GM23338 (cell line): ENCODE data around the gene USH1C. TPM values are rescaled to one million over a fixed set of nuclear protein-coding genes. Genes with fewer than 3 reads are reported as not detected.

Experiments
- ATAC-seq: fragments of 200-7000 bp; cut with Tn5 transposase; 3 replicates; pipeline ENCODE4 v1.9.1; 2020
- DNase-seq: peaks from one replicate; pipeline ENCODE4 v3.0.0-alpha.2; 2015; ENCODE audit warnings: low spot score
- H2AFZ ChIP-seq: fragments of 200-600 bp; sonication (generic); 2 replicates; pipeline ENCODE4 v1.8.0; 2016; ENCODE audit warnings: antibody characterized with exemption, mild to moderate bottlenecking, moderate library complexity
- H3F3A ChIP-seq: fragments of 200-600 bp; sonication (generic); replicated peaks from 2 replicates; pipeline ENCODE4 v1.8.0; 2017; ENCODE audit warnings: antibody characterized with exemption, mixed run types, low read depth
- H3K27ac ChIP-seq: fragments of 200-600 bp; sonication (generic); 2 replicates; pipeline ENCODE4 v1.6.1; 2016; ENCODE audit warnings: low read depth
- H3K27me3 ChIP-seq: fragments of 200-600 bp; sonication (generic); 2 replicates; pipeline ENCODE4 v1.8.0; 2016; ENCODE audit warnings: mild to moderate bottlenecking, mixed run types, moderate library complexity; ENCODE audit not compliant: insufficient read depth
- H3K36me3 ChIP-seq: fragments of 200-600 bp; sonication (generic); 2 replicates; pipeline ENCODE4 v1.8.0; 2016; ENCODE audit warnings: mild to moderate bottlenecking; ENCODE audit not compliant: insufficient read depth
- H3K4me1 ChIP-seq: fragments of 200-600 bp; sonication (generic); 2 replicates; pipeline ENCODE4 v1.8.0; 2016; ENCODE audit warnings: mild to moderate bottlenecking, moderate library complexity; ENCODE audit not compliant: insufficient read depth
- H3K4me2 ChIP-seq: fragments of 200-600 bp; sonication (generic); 2 replicates; pipeline ENCODE4 v1.7.1; 2017; ENCODE audit warnings: mixed run types
- H3K4me3 ChIP-seq: fragments of 200-600 bp; sonication (generic); 2 replicates; pipeline ENCODE4 v1.6.1; 2016; ENCODE audit warnings: mixed run types
- H3K79me2 ChIP-seq: fragments of 200-600 bp; sonication (generic); replicated peaks from 2 replicates; pipeline ENCODE4 v1.8.0; 2017; ENCODE audit warnings: mild to moderate bottlenecking; ENCODE audit not compliant: insufficient read depth
- H3K9me2 ChIP-seq: fragments of 200-600 bp; sonication (generic); 2 replicates; pipeline ENCODE4 v1.8.0; 2017; ENCODE audit not compliant: insufficient read depth
- H4K20me1 ChIP-seq: fragments of 200-600 bp; sonication (generic); replicated peaks from 2 replicates; pipeline ENCODE4 v1.8.0; 2017; ENCODE audit warnings: mild to moderate bottlenecking; ENCODE audit not compliant: insufficient read depth
- H3K27ac Mint-ChIP-seq: 2 replicates; pipeline ENCODE4 v1.8.0; 2020; ENCODE audit warnings: inconsistent platforms, mild to moderate bottlenecking, moderate library complexity, mixed read lengths
- H3K27me3 Mint-ChIP-seq: 3 replicates; pipeline ENCODE4 v1.8.0; 2022; ENCODE audit warnings: low read depth, mild to moderate bottlenecking, moderate library complexity, mixed read lengths, inconsistent platforms; ENCODE audit not compliant: insufficient read depth, poor library complexity
- H3K36me3 Mint-ChIP-seq: 3 replicates; pipeline ENCODE4 v1.8.0; 2021; ENCODE audit warnings: low read depth, mild to moderate bottlenecking, inconsistent platforms, moderate library complexity, mixed read lengths
- H3K4me1 Mint-ChIP-seq: 3 replicates; pipeline ENCODE4 v1.8.0; 2020; ENCODE audit warnings: mild to moderate bottlenecking, inconsistent platforms, mixed read lengths
- H3K4me3 Mint-ChIP-seq: 3 replicates; pipeline ENCODE4 v1.8.0; 2021; ENCODE audit warnings: moderate library complexity, mild to moderate bottlenecking, inconsistent platforms, mixed read lengths
- H3K9me3 Mint-ChIP-seq: 3 replicates; pipeline ENCODE4 v1.8.0; 2020; ENCODE audit warnings: moderate library complexity, mild to moderate bottlenecking, inconsistent platforms, mixed read lengths
- CREB1 ChIP-seq: fragments of 250-450 bp; sonication (Bioruptor Pico); IDR thresholded peaks from 2 replicates; pipeline ENCODE4 v1.5.0; 2020; ENCODE audit warnings: low read depth, mild to moderate bottlenecking, moderate library complexity
- EZH2 ChIP-seq: fragments of 200-600 bp; sonication (generic); IDR thresholded peaks from one replicate; pipeline ENCODE4 v1.8.0; 2017; ENCODE audit warnings: antibody characterized with exemption, mild to moderate bottlenecking, low read depth; ENCODE audit not compliant: unreplicated experiment
- JUNB ChIP-seq: IDR thresholded peaks from one replicate; pipeline ENCODE4 v1.6.1; 2016; ENCODE audit warnings: antibody characterized with exemption; ENCODE audit not compliant: unreplicated experiment
- NANOG ChIP-seq: IDR thresholded peaks from 2 replicates; pipeline ENCODE4 v1.6.1; 2016; ENCODE audit warnings: antibody characterized with exemption, borderline replicate concordance
- POLR2AphosphoS5 ChIP-seq: IDR thresholded peaks from 2 replicates; pipeline ENCODE4 v1.6.1; 2016; ENCODE audit warnings: antibody characterized with exemption, low read depth
- STAT1 ChIP-seq: IDR thresholded peaks from one replicate; pipeline ENCODE4 v1.6.1; 2016; ENCODE audit warnings: antibody characterized with exemption; ENCODE audit not compliant: unreplicated experiment
- ZNF114 ChIP-seq: fragments of 250-450 bp; sonication (Bioruptor Pico); IDR thresholded peaks from 2 replicates; pipeline ENCODE4 v1.5.0; 2020; ENCODE audit warnings: mild to moderate bottlenecking, moderate library complexity
- ZNF331 ChIP-seq: fragments of 250-450 bp; sonication (Bioruptor Pico); IDR thresholded peaks from 2 replicates; pipeline ENCODE4 v1.5.0; 2020; ENCODE audit warnings: low read depth, mild to moderate bottlenecking, moderate library complexity
- polyA plus RNA-seq: library from polyadenylated mRNA; unstranded; fragments of >200 nt; fragmentation: Nextera tagmentation; extraction: Ambion mirVana; gene quantifications from 2 replicates; pipeline ENCODE4 v1.2.1, GENCODE V29; 2016
- total RNA-seq: library from RNA; depleted of rRNA; stranded (reverse); fragments of >200 nt; shearing (Covaris generic); gene quantifications from 2 replicates; pipeline ENCODE4 v1.2.3, GENCODE V29; 2014
- TF ChIP-seq, protein P1 (sequence below): IDR thresholded peaks from one replicate; pipeline ENCODE4 v1.6.1; 2018; ENCODE audit warnings: antibody characterized with exemption; ENCODE audit not compliant: unreplicated experiment
- TF ChIP-seq, protein P2 (sequence below): fragments of 250-450 bp; sonication (Bioruptor Pico); IDR thresholded peaks from 2 replicates; pipeline ENCODE4 v1.5.0; 2020; ENCODE audit warnings: mild to moderate bottlenecking, moderate library complexity
- TF ChIP-seq, protein P3 (sequence below): IDR thresholded peaks from 2 replicates; pipeline ENCODE4 v1.6.1; 2016; ENCODE audit warnings: antibody characterized with exemption
- TF ChIP-seq, protein P4 (sequence below), 2 experiments: fragments of 200-600 bp in 1 of 2; sonication (generic) in 1 of 2; conservative IDR thresholded peaks; 2 replicates each; pipeline versions ENCODE4 v1.5.1 to v1.6.1; 2016 to 2017; ENCODE audit warnings: antibody characterized with exemption in 2 of 2, low read depth in 2 of 2, mild to moderate bottlenecking in 2 of 2, moderate library complexity in 1 of 2

Gene USH1C
- total and polyA plus RNA-seq, 2 experiments from 2014 or later, result 1.3 to 1.8 TPM

DNA sequence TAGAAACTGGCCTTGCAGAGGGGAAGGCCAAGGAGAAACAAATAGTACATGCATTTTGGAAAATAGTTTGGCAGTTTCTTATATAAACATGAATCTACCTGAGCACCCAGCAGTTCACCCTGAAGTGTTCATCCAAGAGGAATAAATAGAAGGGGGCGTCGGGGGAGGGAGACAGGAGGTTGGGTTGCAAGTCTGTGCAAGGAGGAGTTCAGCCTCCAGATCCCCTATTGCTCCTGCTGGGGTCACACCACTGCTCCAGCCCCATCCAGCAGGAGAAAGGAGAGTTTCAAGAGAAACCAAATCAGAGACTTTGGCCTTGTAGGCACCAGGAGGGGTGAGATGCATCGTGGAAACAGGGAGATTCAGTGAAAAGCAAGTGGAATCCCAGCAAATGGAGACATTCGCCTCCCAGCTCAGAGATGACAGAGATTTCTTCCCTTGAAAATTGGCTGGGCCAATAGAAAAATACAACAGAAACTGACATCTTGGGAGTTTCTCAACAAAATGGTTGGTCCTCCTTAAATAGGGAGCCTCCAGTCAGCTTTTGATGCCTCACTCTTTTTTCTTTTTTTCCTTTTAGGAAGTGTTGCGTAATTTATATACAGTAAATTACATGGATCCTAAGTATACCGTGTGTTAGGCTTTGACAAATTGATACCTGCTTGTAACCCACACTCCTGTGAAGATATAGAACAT, 37.0 kb upstream of the USH1C start:
- no peaks in the 10 kb centered on the region for H3K9me3 Mint-ChIP-seq
- H3K4me3 Mint-ChIP-seq, result no peak overlapping the region
- Histone ChIP-seq H3K79me2 (no peaks in the 10 kb centered on the region), H3K27ac (no peak overlapping the region), H3K4me3 (no peak overlapping the region), H3F3A (no peaks in the 10 kb centered on the region), H4K20me1 (no peaks in the 10 kb centered on the region), H3K4me2 (no peak overlapping the region), H3K27me3 (no peaks in the 10 kb centered on the region), H3K36me3 (no peaks in the 10 kb centered on the region), H3K9me2 (no peaks in the 10 kb centered on the region), H3K4me1 (no peaks in the 10 kb centered on the region), H2AFZ (no peak overlapping the region)
- ATAC-seq (no peak), DNase-seq (no peak)
- H3K4me1 Mint-ChIP-seq, result peaks cover 11% of the 10 kb centered on the region
- no peak overlapping the region for H3K27ac Mint-ChIP-seq
- H3K27me3 Mint-ChIP-seq, result no peaks in the 10 kb centered on the region
- TF ChIP-seq ZNF114 (CRISPR knock-in tag) (no peak), EZH2 (no peak), CREB1 (CRISPR knock-in tag) (no peak), JUNB (no peak), ZNF331 (CRISPR knock-in tag) (no peak), NANOG (no peak), POLR2AphosphoS5 (no peak), STAT1 (no peak)
- TF ChIP-seq, protein P1, sequence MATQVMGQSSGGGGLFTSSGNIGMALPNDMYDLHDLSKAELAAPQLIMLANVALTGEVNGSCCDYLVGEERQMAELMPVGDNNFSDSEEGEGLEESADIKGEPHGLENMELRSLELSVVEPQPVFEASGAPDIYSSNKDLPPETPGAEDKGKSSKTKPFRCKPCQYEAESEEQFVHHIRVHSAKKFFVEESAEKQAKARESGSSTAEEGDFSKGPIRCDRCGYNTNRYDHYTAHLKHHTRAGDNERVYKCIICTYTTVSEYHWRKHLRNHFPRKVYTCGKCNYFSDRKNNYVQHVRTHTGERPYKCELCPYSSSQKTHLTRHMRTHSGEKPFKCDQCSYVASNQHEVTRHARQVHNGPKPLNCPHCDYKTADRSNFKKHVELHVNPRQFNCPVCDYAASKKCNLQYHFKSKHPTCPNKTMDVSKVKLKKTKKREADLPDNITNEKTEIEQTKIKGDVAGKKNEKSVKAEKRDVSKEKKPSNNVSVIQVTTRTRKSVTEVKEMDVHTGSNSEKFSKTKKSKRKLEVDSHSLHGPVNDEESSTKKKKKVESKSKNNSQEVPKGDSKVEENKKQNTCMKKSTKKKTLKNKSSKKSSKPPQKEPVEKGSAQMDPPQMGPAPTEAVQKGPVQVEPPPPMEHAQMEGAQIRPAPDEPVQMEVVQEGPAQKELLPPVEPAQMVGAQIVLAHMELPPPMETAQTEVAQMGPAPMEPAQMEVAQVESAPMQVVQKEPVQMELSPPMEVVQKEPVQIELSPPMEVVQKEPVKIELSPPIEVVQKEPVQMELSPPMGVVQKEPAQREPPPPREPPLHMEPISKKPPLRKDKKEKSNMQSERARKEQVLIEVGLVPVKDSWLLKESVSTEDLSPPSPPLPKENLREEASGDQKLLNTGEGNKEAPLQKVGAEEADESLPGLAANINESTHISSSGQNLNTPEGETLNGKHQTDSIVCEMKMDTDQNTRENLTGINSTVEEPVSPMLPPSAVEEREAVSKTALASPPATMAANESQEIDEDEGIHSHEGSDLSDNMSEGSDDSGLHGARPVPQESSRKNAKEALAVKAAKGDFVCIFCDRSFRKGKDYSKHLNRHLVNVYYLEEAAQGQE, result no peak
- TF ChIP-seq, protein P2, sequence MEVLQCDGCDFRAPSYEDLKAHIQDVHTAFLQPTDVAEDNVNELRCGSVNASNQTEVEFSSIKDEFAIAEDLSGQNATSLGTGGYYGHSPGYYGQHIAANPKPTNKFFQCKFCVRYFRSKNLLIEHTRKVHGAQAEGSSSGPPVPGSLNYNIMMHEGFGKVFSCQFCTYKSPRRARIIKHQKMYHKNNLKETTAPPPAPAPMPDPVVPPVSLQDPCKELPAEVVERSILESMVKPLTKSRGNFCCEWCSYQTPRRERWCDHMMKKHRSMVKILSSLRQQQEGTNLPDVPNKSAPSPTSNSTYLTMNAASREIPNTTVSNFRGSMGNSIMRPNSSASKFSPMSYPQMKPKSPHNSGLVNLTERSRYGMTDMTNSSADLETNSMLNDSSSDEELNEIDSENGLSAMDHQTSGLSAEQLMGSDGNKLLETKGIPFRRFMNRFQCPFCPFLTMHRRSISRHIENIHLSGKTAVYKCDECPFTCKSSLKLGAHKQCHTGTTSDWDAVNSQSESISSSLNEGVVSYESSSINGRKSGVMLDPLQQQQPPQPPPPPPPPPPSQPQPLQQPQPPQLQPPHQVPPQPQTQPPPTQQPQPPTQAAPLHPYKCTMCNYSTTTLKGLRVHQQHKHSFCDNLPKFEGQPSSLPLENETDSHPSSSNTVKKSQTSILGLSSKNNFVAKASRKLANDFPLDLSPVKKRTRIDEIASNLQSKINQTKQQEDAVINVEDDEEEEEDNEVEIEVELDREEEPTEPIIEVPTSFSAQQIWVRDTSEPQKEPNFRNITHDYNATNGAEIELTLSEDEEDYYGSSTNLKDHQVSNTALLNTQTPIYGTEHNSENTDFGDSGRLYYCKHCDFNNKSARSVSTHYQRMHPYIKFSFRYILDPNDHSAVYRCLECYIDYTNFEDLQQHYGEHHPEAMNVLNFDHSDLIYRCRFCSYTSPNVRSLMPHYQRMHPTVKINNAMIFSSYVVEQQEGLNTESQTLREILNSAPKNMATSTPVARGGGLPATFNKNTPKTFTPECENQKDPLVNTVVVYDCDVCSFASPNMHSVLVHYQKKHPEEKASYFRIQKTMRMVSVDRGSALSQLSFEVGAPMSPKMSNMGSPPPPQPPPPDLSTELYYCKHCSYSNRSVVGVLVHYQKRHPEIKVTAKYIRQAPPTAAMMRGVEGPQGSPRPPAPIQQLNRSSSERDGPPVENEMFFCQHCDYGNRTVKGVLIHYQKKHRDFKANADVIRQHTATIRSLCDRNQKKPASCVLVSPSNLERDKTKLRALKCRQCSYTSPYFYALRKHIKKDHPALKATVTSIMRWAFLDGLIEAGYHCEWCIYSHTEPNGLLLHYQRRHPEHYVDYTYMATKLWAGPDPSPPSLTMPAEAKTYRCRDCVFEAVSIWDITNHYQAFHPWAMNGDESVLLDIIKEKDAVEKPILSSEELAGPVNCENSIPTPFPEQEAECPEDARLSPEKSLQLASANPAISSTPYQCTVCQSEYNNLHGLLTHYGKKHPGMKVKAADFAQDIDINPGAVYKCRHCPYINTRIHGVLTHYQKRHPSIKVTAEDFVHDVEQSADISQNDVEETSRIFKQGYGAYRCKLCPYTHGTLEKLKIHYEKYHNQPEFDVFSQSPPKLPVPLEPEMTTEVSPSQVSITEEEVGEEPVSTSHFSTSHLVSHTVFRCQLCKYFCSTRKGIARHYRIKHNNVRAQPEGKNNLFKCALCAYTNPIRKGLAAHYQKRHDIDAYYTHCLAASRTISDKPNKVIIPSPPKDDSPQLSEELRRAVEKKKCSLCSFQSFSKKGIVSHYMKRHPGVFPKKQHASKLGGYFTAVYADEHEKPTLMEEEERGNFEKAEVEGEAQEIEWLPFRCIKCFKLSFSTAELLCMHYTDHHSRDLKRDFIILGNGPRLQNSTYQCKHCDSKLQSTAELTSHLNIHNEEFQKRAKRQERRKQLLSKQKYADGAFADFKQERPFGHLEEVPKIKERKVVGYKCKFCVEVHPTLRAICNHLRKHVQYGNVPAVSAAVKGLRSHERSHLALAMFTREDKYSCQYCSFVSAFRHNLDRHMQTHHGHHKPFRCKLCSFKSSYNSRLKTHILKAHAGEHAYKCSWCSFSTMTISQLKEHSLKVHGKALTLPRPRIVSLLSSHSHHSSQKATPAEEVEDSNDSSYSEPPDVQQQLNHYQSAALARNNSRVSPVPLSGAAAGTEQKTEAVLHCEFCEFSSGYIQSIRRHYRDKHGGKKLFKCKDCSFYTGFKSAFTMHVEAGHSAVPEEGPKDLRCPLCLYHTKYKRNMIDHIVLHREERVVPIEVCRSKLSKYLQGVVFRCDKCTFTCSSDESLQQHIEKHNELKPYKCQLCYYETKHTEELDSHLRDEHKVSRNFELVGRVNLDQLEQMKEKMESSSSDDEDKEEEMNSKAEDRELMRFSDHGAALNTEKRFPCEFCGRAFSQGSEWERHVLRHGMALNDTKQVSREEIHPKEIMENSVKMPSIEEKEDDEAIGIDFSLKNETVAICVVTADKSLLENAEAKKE (CRISPR knock-in tag), result no peak
- TF ChIP-seq, protein P3, sequence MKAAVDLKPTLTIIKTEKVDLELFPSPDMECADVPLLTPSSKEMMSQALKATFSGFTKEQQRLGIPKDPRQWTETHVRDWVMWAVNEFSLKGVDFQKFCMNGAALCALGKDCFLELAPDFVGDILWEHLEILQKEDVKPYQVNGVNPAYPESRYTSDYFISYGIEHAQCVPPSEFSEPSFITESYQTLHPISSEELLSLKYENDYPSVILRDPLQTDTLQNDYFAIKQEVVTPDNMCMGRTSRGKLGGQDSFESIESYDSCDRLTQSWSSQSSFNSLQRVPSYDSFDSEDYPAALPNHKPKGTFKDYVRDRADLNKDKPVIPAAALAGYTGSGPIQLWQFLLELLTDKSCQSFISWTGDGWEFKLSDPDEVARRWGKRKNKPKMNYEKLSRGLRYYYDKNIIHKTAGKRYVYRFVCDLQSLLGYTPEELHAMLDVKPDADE, result no peak
- TF ChIP-seq, protein P4, sequence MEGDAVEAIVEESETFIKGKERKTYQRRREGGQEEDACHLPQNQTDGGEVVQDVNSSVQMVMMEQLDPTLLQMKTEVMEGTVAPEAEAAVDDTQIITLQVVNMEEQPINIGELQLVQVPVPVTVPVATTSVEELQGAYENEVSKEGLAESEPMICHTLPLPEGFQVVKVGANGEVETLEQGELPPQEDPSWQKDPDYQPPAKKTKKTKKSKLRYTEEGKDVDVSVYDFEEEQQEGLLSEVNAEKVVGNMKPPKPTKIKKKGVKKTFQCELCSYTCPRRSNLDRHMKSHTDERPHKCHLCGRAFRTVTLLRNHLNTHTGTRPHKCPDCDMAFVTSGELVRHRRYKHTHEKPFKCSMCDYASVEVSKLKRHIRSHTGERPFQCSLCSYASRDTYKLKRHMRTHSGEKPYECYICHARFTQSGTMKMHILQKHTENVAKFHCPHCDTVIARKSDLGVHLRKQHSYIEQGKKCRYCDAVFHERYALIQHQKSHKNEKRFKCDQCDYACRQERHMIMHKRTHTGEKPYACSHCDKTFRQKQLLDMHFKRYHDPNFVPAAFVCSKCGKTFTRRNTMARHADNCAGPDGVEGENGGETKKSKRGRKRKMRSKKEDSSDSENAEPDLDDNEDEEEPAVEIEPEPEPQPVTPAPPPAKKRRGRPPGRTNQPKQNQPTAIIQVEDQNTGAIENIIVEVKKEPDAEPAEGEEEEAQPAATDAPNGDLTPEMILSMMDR (conservative IDR thresholded peaks at IDR 0.05; ENCODE audit: low read depth in 2 of 2), result no peak
- H3K36me3 Mint-ChIP-seq, result no peaks in the 10 kb centered on the region
